Measurements from ENCODE around the gene MT3. TPM values are rescaled to one million over a fixed set of nuclear protein-coding genes. Genes with fewer than 3 reads are reported as not detected.

Gene MT3
- polyA plus RNA-seq, 3 donors = 0.91 to 2.7 (median 1.8) TPM

DNA sequence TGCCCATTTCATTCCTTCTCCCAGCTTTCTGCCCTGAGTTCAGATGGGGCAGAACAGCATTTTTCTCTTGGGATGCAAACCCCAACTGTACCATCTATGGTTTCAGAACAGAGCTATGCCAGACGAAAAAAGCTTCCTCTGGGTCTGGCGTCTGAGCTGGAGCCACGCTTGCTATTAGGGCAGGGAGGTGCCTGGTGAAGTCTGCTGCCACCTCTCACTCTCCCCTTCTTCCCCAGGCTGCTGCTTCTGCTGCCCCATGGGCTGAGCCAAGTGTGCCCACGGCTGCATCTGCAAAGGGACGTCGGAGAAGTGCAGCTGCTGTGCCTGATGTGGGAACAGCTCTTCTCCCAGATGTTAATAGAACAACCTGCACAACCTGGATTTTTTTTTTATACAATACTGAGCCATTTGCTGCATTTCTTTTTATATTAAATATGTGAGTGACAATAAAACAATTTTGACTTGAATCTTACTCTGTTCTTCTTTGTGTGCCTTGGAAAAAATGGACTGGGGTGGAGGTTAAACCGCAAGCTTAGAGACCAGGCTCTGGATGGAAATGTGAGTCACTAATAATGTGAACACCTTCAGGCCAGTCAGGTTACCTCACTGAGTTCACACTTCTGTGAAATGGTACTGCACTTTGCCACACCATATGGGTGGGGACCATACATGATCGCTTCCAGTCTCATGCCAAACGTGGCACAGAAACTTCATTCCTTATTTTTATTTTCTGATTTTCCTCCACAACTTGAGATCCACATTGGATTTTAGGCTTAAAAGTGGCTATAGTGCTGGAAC, 47.5 kb downstream of the MT3 start:
- H3K27ac ChIP-seq (ENCODE audit: low read depth, low read length) = no peak overlapping the region
- WGBS, 3 donors = 55 to 78% (median 60%) methylated on average over 9 of the region's 9 CpGs

DNA sequence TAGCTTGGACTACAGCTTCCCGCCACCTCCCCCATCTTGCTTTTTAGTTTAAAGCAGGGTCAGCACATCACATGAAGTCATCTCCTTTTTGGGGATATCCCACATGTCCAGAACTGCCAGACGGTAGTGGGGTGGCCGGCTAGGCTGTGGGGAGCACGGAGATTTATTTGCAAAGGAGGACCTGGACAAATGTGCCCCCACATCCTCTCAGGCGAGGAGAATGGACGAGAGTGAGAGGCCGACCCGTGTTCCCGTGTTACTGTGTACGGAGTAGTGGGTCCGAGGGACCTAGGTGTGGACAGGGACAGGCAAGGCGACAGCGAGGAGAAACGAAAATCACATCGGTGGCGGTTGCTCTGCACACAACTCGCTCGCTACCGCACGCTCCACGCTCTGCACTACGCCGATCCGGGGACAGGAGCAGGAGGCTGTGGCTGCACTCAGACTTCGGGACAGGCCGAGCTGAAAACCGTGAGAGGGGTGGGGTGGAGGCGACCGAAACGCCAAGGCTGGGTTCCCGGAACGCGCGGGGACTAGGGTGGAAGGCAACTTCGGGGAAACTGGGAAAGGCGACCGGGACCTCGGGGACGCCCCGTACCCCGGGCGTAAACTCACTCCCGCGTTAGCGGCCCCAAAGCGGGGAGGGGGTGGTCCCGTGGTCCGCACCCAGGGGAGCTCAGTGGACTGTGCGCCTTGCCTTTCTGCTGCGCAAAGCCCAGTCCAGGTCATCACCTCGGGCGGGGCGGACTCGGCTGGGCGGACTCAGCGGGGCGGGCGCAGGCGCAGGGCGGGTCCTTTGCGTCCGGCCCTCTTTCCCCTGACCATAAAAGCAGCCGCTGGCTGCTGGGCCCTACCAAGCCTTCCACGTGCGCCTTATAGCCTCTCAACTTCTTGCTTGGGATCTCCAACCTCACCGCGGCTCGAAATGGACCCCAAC, 48.8 kb downstream of the MT3 start, which contains the start of gene MT1A:
Gene MT1A, plus strand, starts transcription at position 853 of the 937 bp plus-strand sequence. Its CDS starts 73 bp downstream, at position 926.
- H3K27ac ChIP-seq (ENCODE audit: low read depth, low read length) = peak within 1 kb of the TSS; percentile 52
- WGBS, 3 donors = 7 to 12% (median 10%) methylated on average over 64 to 68 of the region's 68 CpGs

DNA sequence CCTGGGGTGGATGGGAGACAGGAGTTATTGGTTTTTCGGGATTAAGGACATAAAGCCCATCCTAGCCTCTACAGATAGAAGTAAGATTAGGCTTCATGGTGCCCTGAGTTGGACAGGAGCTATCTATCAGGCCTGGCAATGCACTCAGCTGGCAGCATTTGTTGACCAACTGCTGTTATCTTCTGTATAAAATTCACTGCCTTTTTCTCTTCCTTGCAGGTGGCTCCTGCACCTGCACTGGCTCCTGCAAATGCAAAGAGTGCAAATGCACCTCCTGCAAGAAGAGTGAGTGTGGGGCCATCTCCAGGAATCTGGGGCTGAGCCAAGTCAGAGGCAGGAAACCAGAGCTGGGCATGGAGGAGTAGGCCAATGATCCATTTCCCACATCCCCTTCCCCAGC, 49.7 kb downstream of the MT3 start:
- H3K27ac ChIP-seq (ENCODE audit: low read depth, low read length) = no peak overlapping the region
- 29 to 76% (median 69%) methylated on average over 1 of the region's 1 CpG for WGBS, 3 donors

DNA sequence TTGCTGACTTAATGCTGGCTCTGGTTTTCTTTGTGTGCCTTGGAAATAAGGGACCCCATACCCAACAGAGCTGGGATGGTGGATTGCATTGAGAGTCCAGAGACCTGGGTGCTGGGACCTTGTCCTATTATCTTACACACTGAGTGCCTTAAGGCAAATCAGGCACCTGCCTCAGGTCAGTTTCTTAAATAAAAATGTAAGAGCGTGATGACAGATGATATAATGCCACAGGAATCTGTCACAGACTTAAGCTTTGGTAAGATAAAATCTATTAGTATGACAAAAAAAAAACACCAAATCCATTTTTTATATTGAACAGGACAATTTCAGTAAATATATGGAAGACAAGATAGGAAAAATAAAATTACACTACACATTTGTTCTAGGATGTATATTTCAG, 50.7 kb downstream of the MT3 start:
- no peak overlapping the region for H3K27ac ChIP-seq (ENCODE audit: low read depth, low read length)
- WGBS, 3 donors = 74 to 95% (median 92%) methylated on average over 1 of the region's 1 CpG

Other genes with a start within 250 kb of the MT3 start
- gene AMFR, start 164.0 kb upstream of the MT3 start, polyA plus RNA-seq = 10 to 100 TPM; 36.6 to 47.3 (median 38.0) TPM
- 10 to 100 TPM; 34.2 to 40.4 (median 34.4) TPM for gene NUDT21, start 138.2 kb upstream of the MT3 start, polyA plus RNA-seq
- 10 to 100 TPM in 1 of 3 donors, 1 to 10 TPM in 2; 7.8 to 25.7 (median 9.2) TPM for gene OGFOD1, start 138.0 kb upstream of the MT3 start, polyA plus RNA-seq
- 10 to 100 TPM; 12.8 to 38.9 (median 21.3) TPM for gene BBS2, start 69.5 kb upstream of the MT3 start, polyA plus RNA-seq
- gene MT4, start 24.5 kb upstream of the MT3 start, polyA plus RNA-seq = not detected
- 1,000 to 10,000 TPM in 2 of 3 donors, 100 to 1,000 TPM in 1; 558 to 7,150 (median 3,647) TPM for gene MT2A, start 19.1 kb downstream of the MT3 start, polyA plus RNA-seq
- gene MT1E, start 36.3 kb downstream of the MT3 start, polyA plus RNA-seq = 1,000 to 10,000 TPM in 2 of 3 donors, 100 to 1,000 TPM in 1; 256 to 2,506 (median 1,432) TPM
- 1,000 to 10,000 TPM in 1 of 3 donors, 100 to 1,000 TPM in 2; 108 to 1,265 (median 551) TPM for gene MT1M, start 43.1 kb downstream of the MT3 start, polyA plus RNA-seq
- gene MT1A, start 49.1 kb downstream of the MT3 start, polyA plus RNA-seq = 1,000 to 10,000 TPM in 2 of 3 donors, 100 to 1,000 TPM in 1; 259 to 2,112 (median 1,254) TPM
- gene MT1B, start 62.4 kb downstream of the MT3 start, polyA plus RNA-seq = 1 to 10 TPM in 1 of 3 donors, not detected in 2; 9.3 TPM
- gene MT1F, start 68.4 kb downstream of the MT3 start, polyA plus RNA-seq = 100 to 1,000 TPM in 2 of 3 donors, 10 to 100 TPM in 1; 84.5 to 341 (median 130) TPM
- gene MT1G, start 78.5 kb downstream of the MT3 start, polyA plus RNA-seq = 1,000 to 10,000 TPM; 1,258 to 2,088 (median 1,548) TPM
- 10 to 100 TPM in 2 of 3 donors, 1 to 10 TPM in 1; 6.4 to 67.9 (median 60.5) TPM for gene MT1H, start 80.3 kb downstream of the MT3 start, polyA plus RNA-seq
- 1,000 to 10,000 TPM; 2,752 to 5,906 (median 2,980) TPM for gene MT1X, start 92.9 kb downstream of the MT3 start, polyA plus RNA-seq
- gene NUP93, start 140.6 kb downstream of the MT3 start, polyA plus RNA-seq = 10 to 100 TPM; 10.1 to 32.1 (median 19.8) TPM